Measurements from ENCODE around the gene KIF16B. TPM values are rescaled to one million over a fixed set of nuclear protein-coding genes. Genes with fewer than 3 reads are reported as not detected.

KIF16B gene
- total and polyA plus RNA-seq, 2 of the 8 experiments (the other 6 are each of a cell fraction or from before 2014, with no cell fraction given) = 3.0 to 9.2 TPM

- peaks cover 0 to 5% of the 10 kb centered on the region in 2 experiments; a peak in 2 of 4 replicates for H3K79me2 ChIP-seq (ENCODE audit: control insufficient read depth in 1 of 2, insufficient read depth in 2 of 2, low read length in 2 of 2)
- WGBS, 2 experiments (ENCODE audit: extremely low coverage in 1 of 2, insufficient coverage in 1 of 2, insufficient read length in 1 of 2, insufficient replicate concordance in 2 of 2, low coverage in 1 of 2, low lambda C conversion rate in 2 of 2, missing lambda C conversion rate in 1 of 2) = 93% methylated on average over 10 of the region's 10 CpGs; no CpG with 5 or more reads in 1 of the 2 experiments
- POLR2A ChIA-PET (ENCODE audit: partially characterized antibody) = interaction anchor here (1.3 kb wide), 1 partner anchor 12 kb away, joined by 5 read pairs; no protein-coding TSS in a partner anchor
- no peak for TF ChIP-seq RAD21 (IDR thresholded peaks at IDR 0.05 in 1 of 2, conservative IDR thresholded peaks at IDR 0.05 in 1 of 2; ENCODE audit: low read depth in 2 of 2, low read length in 2 of 2)
- no peak for TF ChIP-seq SP2 (IDR thresholded peaks at IDR 0.05; ENCODE audit: low read length)
- TF ChIP-seq SIX5 (IDR thresholded peaks at IDR 0.05; ENCODE audit: low read depth, low read length) = no peak
- no peak for TF ChIP-seq KDM5A (IDR thresholded peaks at IDR 0.05; ENCODE audit: low read length)
- TF ChIP-seq RBBP5 (IDR thresholded peaks at IDR 0.05; ENCODE audit: borderline replicate concordance, low read depth, low read length) = no peak
- TF ChIP-seq KDM1A (IDR thresholded peaks at IDR 0.05; ENCODE audit: borderline replicate concordance, low read length) = no peak
- no peak for TF ChIP-seq NANOG (IDR thresholded peaks at IDR 0.05; ENCODE audit: insufficient read depth, low read depth, low read length, poor library complexity, severe bottlenecking)
- TF ChIP-seq HDAC2 (IDR thresholded peaks at IDR 0.05; ENCODE audit: borderline replicate concordance in 1 of 2, low read depth in 2 of 2, low read length in 2 of 2) = no peak
- TF ChIP-seq, protein P1, sequence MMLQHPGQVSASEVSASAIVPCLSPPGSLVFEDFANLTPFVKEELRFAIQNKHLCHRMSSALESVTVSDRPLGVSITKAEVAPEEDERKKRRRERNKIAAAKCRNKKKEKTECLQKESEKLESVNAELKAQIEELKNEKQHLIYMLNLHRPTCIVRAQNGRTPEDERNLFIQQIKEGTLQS (IDR thresholded peaks at IDR 0.05; ENCODE audit: insufficient read depth, low read depth, low read length) = no peak
- no peak for TF ChIP-seq SP1 (IDR thresholded peaks at IDR 0.05; ENCODE audit: low read depth, low read length)
- TF ChIP-seq, protein P2, sequence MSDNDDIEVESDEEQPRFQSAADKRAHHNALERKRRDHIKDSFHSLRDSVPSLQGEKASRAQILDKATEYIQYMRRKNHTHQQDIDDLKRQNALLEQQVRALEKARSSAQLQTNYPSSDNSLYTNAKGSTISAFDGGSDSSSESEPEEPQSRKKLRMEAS (IDR thresholded peaks at IDR 0.05) = no peak
- no peak for TF ChIP-seq EZH2 (IDR thresholded peaks at IDR 0.05; ENCODE audit: low read depth, low read length, severe bottlenecking)
Observed at GRCh38 chr20:16562259-16562658, 11.0 kb downstream of the KIF16B start.

More at GRCh38 chr20:16562259-16562658, 11.0 kb downstream of the KIF16B start:
- Histone ChIP-seq H3K23ac (ENCODE audit: insufficient read length) (no peak overlapping the region), H3K9me3 (ENCODE audit: insufficient read depth in 2 of 2, low read depth in 1 of 2, low read length in 1 of 2) (no peaks in the 10 kb centered on the region), H3K4ac (replicated peaks; ENCODE audit: insufficient read length, low read depth, low read length) (no peak overlapping the region), H3K4me2 (ENCODE audit: insufficient read depth in 1 of 2, low read depth in 2 of 2, low read length in 2 of 2) (no peak overlapping the region), H4K91ac (replicated peaks; ENCODE audit: insufficient read length, low read length) (no peak overlapping the region), H3K27ac (ENCODE audit: low read depth, low read length) (no peak overlapping the region), H3K23me2 (ENCODE audit: low read depth, low read length) (no peaks in the 10 kb centered on the region), H2BK120ac (replicated peaks; ENCODE audit: low read depth, low read length) (no peak overlapping the region), H3K18ac (ENCODE audit: extremely low read depth, low read length) (no peak overlapping the region), H2AK5ac (ENCODE audit: low read depth, low read length) (no peak overlapping the region), H2BK20ac (ENCODE audit: low read length) (no peak overlapping the region), H2BK12ac (ENCODE audit: low read depth, low read length) (no peak overlapping the region), H4K20me1 (replicated peaks in 1 of 2; ENCODE audit: control insufficient read depth in 1 of 2, insufficient read depth in 2 of 2, low read length in 2 of 2) (peaks cover 0 to 4% of the 10 kb centered on the region in 2 experiments), H2BK15ac (ENCODE audit: low read length) (no peak overlapping the region), H2AFZ (ENCODE audit: low read length) (no peak overlapping the region), H4K5ac (ENCODE audit: insufficient read length, low read depth, low read length) (no peak overlapping the region), H3K36me3 (ENCODE audit: control insufficient read depth in 2 of 4, insufficient read depth in 4 of 4, low read length in 3 of 4) (no peaks in the 10 kb centered on the region), H3K27me3 (replicated peaks in 1 of 4; ENCODE audit: control insufficient read depth in 3 of 4, extremely low read depth in 1 of 4, insufficient read depth in 3 of 4, low read length in 3 of 4) (no peaks in the 10 kb centered on the region), H3K56ac (replicated peaks; ENCODE audit: insufficient read length, low read depth, low read length) (no peak overlapping the region), H2BK5ac (ENCODE audit: low read depth, low read length) (no peak overlapping the region), H3K9ac (replicated peaks in 1 of 4; ENCODE audit: extremely low read depth in 1 of 4, low read depth in 3 of 4, low read length in 3 of 4) (no peak overlapping the region), H3K4me3 (ENCODE audit: extremely low read depth in 1 of 4, insufficient read depth in 2 of 4, low read depth in 3 of 4, low read length in 4 of 4) (no peak overlapping the region), H3K14ac (ENCODE audit: insufficient read length) (no peak overlapping the region), H4K8ac (ENCODE audit: extremely low read depth, insufficient read depth, low read length) (no peak overlapping the region; the same call in 1 of the 2 replicates), H3K4me1 (replicated peaks in 1 of 4; ENCODE audit: control insufficient read depth in 3 of 4, insufficient read depth in 4 of 4, low read length in 3 of 4) (peaks cover 0 to 9% (median 4%) of the 10 kb centered on the region in 4 experiments; a peak in 5 of 7 replicates), H3K79me1 (ENCODE audit: low read depth, low read length) (no peaks in the 10 kb centered on the region; the same call in 1 of the 2 replicates)
- DNase-seq (ENCODE audit: low read depth in 1 of 2, low spot score in 2 of 2) (no peak), FAIRE-seq (no peak)
- CTCF ChIA-PET (ENCODE audit: partially characterized antibody) = interaction anchor here (2.0 kb wide), 1 partner anchor 10 kb away, joined by 5 read pairs; no protein-coding TSS in a partner anchor

All from H1 (cell line).